DMS53 (cell line): ENCODE measurements around the gene NOP53.
"Not testable (repeated sequence)": the region's sequence is repeated elsewhere in the genome, so short reads cannot be mapped to it uniquely, and the experiment has no call there.

Experiments used
- DNase-seq: peaks from one replicate; lab custom pipeline; 2025; lab: John Stamatoyannopoulos, UW

Gene NOP53

DNA sequence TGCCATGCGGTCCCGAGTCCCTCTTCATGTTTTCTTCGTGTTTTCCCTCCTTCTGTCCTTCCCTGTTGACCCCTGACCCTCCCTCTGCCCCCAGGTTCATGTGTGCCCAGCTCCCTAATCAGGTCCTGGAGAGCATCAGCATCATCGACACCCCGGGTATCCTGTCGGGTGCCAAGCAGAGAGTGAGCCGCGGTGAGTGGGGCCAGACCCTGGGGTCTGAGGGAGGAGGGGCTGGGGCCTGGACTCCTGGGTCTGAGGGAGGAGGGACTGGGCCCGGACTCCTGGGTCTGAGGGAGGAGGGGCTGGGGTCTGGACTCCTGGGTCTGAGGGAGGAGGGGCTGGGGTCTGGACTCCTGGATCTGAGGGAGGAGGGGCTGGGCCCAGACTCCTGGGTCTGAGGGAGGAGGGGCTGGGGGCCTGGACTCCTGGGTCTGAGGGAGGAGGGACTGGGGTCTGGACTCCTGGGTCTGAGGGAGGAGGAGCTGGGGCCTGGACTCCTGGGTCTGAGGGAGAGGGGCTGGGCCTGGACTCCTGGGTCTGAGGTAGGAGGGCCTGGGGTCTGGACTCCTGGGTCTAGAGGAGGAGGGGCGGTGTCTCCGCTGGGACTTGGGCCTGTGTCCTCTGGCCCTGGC, 26.8 kb upstream of the NOP53 start:
- DNase-seq = not testable (repeated sequence)

DNA sequence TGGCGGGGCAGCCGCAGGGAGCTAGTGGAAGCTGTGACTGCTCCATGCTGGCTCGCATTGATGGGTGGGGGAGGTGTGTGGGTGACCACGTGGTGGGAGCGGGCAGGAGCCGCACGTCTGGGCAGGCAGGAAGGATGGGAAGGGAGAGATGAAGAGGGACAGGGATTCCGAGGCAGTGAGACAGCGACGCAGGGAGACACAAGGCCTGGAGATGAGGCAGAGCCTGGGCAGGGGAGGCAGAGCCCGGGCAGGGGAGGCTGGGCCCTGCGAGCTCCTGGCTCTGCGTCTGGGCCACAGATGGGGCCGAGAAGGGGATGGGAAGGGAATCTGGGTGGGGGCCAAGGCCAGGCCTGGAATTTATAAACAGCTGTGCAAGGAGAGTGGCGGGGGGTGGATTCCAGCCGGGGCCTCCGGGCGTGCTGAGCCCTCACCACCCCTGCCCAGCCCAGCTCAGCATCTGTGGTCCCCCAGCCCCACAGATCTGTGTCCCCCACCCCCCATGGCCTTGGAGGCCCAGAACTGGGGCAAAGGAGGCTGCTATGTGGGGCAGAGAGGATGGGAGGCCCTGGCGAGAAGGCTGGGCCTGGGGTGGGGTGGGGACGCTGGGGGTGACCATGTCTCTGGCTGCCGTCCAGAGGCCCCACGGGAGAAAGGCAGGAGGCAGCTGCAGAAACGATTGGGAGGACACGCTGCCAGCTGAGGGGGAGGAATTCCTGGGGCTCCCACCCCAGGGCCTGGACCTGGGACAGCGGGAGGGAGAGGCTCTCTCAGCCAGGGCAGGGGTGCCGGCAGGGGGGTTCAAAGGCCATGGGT, 26.1 kb upstream of the NOP53 start:
- peak; percentile 51 for DNase-seq

DNA sequence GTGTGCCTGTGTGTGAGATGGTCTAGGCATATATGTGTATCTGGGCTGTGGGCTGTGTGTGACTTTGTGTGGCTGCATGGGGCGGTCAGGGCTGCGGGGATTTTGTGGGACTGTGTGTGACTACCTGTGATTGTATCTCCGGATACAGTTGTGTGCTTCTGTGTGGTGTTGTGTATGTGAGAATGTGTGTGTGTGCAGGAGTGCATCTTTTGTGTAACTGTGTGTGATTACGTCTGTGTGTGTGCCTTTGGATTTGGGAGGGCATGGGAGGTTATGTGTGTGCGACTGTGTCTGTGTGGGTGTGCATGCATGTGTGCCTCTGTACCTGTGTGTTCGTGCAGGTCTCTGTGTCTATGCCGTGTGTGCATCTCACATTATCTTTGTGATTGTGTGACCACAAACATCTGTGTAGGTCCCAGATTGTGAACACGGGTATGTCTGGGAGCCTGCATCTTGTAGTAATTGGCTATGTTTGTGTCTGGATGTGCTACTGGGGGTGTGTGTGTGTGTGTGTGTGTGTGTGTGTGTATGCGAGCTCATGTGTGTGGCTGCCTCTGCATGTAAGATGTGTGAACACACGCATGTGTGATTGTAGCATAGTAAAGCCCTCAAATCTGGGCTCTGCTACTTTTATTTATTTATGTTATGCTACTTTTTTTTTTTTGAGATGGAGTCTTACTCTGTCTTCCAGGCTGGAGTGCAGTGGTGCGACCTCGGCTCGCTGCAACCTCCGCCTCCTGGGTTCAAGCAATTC, 24.5 kb upstream of the NOP53 start:
- no peak for DNase-seq

DNA sequence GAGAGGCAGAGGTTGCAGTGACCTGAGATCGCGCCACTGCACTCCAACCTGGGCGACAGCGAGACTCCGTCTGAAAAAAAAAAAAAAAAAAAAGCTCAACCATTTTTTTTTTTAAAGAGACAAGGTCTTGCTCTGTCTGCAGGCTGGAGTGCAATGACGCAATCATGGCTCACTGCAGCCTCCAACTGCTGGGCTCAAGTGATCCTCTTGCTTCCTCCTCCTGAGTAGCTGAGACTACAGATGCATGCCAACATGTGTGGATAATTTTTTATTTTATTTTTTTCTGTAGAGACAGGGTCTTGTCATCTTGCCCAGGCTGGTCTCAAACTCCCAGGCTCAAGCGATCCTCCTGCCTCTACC, 21.8 kb upstream of the NOP53 start:
- DNase-seq = peak; percentile 92

DNA sequence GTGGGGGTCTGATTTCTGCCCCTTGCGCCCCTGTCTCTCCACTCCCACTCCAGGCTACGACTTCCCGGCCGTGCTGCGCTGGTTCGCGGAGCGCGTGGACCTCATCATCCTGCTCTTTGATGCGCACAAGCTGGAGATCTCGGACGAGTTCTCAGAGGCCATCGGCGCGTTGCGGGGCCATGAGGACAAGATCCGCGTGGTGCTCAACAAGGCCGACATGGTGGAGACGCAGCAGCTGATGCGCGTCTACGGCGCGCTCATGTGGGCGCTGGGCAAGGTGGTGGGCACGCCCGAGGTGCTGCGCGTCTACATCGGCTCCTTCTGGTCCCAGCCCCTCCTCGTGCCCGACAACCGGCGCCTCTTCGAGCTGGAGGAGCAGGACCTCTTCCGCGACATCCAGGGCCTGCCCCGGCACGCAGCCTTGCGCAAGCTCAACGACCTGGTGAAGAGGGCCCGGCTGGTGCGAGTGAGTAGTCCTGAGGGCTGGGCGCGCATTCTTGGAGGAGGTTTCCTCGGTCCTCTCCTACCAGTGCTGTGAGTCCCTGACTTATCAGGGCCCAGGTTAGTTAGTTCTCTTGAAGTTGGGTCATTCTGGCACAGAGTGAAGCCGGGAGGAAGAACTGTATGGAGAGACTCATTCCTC, 19.5 kb upstream of the NOP53 start:
- peak; percentile 54 for DNase-seq

DNA sequence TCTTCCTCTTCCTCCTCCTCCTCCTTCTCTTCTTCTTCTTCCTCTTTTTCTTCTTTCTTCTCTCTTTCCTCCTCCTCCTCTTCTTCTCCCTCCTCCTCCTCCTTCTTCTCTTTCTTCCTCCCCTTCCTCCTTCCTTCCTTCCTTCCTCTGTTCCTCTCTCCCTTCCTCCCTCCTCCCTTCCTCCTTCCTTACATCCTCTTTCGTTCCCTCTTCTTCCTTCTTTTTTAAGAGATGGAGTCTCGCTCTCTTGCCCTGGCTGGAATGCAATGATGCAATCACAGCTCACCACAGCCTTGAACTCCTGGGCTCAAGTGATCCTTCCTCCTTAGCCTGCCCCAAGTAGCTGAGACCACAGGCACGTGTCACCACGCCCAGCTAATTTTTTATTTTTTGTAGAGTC, 18.9 kb upstream of the NOP53 start:
- DNase-seq = no peak

GRCh38 chr19:47728295-47728694, 17.1 kb upstream of the NOP53 start:
- DNase-seq = not testable (repeated sequence)

- DNase-seq = peak; percentile 44
These were observed 15.9 kb upstream of the NOP53 start for GRCh38 chr19:47729468-47729798.

DNA sequence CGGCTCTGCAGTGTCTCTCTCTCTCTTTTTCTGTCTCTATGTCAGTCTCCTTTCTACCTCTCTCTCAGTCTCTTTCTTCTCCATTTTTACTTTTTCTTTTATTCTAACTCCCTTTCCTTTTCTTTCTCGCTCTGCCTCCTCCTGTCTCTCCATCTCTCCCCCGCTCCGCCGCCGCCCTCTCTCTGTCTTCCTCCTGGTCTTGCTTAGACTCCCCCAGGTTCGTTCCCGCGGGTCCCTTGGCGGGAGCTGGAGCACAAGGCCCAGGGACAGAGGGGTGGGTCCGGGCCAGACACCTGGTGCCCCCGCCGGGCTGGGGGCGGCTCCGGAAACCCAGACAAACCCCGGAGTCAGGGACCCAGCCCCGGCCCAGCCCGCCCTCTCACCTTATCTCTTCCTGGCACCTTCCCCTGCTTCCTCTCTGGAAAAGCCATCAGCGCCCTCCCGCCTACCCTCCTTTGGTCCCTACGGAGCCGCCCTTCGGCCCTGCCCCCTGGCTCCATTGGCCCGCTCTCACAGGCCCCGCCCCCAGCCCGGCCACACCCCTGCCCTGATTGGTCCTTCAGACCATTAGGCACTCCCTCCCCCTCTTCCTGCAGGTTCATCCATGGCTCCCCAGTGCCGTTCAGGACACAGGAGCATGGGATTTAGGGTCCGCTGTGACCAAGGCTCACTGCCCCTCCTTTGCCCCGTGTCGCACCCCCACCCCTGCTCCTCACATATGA, 15.4 kb upstream of the NOP53 start:
- DNase-seq = peak; percentile 72

- DNase-seq = no peak
These were observed 14.8 kb upstream of the NOP53 start for GRCh38 chr19:47730521-47730889.

DNA sequence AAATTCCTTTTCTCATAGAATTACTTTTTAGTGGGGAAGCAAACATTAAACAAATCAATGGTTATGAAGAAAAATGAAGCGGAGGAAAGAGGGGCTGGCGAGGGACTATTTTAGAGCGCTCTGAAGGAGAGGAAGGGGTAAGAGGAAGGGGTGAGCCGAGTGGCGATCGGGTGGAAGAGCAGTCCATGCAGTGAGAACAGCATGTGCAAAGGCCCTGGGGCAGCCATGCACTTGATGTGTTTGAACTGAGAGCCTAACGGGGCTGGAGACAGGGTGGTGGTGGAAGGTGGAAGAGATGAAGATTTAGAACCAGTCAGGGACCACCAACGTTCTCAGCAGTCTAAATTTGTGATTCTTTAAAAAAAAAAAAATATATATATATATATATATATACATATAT, 14.4 kb upstream of the NOP53 start:
- DNase-seq = no peak

DNA sequence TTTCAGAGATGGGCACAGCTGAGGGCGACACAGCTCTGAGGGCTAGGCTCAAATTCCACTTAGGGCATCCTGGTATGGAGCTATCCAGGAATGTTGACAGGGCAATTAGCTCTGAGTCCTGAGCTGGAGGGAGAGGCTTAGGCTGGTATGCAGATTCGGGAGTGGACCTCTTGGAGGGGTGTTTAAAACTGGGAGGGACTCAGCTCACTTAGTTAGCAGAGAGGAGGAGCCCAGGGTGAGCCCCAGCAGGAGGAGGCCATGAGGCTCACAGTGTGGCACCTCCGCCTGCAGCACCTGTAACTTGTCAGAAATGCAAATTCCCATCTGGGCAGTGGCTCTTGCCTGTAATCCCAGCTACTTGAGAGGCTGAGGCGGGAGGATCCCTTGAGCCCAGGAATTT, 10.2 kb upstream of the NOP53 start:
- no peak for DNase-seq

DNA sequence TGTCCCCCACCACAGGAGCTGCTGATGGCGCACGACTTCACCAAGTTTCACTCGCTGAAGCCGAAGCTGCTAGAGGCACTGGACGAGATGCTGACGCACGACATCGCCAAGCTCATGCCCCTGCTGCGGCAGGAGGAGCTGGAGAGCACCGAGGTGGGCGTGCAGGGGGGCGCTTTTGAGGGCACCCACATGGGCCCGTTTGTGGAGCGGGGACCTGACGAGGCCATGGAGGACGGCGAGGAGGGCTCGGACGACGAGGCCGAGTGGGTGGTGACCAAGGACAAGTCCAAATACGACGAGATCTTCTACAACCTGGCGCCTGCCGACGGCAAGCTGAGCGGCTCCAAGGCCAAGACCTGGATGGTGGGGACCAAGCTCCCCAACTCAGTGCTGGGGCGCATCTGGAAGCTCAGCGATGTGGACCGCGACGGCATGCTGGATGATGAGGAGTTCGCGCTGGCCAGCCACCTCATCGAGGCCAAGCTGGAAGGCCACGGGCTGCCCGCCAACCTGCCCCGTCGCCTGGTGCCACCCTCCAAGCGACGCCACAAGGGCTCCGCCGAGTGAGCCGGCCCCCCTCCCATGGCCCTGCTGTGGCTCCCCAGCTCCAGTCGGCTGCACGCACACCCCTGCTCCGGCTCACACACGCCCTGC, 4.4 kb upstream of the NOP53 start:
- no peak for DNase-seq

DNA sequence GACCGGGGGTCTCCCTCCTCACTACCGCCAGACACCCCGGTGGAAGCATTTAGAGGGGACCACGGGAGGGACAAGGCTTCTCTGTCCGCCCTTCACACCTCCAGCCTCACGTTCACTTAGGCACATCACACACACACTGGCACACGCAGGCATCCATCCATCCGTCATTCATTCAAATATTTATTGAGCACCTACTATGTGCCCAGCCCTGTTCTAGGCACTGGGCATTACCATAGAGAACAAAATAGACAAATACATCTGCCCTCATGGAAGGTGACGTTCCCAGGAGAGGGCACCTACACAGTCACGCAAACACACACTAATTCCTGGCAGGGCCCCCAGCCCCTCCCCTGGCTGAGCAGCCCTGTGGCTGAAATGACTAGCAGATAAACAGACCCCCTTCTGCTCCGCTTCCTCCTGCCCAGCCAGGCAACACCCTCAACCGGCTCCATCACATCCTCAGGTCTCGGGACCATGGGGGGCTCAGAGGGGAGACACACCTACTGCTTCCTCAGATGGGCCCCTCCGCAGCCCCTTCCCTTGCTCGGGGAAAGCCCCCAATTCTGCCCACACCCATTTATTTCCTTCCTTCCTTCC, 3.7 kb upstream of the NOP53 start:
- no peak for DNase-seq

DNA sequence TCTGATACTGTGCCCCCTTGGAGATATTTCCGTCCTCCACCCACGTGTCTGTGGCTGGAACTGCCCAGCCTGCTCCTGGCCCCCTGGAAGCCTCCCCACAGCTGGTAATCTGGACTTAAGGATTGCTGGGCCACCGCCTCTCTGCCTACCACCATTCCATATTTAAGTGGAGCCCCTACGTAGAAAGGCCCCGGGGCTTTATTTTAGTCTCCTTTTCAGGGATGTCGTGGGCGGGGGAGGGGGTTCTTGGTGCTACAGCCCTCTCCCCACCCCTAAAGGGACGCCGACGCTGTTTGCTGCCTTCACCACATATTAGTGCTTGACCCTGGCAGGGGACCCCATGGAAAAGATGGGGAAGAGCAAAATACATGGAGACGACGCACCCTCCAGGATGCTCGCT, 2.7 kb upstream of the NOP53 start:
- no peak for DNase-seq

DNA sequence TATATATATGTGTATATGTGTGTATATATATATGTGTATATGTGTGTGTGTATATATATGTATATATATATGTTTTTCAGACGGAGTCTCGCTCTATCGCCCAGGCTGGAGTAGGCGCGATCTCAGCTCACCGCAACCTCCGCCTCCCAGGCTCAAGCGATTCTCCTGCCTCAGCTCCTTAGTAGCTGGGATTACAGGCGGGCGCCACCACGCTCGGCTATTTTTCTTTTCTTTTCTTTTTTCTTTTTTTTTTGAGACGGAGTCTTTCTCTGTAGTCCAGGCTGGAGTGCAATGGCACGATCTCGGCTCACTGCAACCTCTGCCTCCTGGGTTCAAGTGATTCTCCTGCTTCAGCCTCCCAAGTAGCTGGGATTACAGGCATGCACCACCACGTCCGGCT, 783 bp downstream of the NOP53 start:
- not testable (repeated sequence) for DNase-seq

DNA sequence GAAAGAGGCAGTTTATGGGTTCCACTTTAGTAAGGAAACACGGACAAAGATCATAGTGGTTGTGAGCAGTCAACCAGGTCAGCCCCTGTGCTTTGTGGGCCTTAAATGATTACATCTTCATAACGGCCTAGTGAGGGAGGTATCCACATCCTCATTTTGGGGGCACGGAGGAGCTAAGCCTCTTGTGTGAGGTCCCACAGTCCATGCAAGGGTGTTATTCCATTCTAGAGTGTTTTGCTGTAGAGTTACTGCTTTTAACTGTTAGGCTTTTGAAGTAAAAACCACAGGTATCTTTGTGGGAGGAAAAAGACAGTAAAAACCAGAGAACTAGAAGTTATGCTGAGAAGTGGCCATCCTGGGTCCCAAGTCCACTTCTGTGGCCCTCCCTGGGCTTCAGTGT, 4.0 kb downstream of the NOP53 start:
- DNase-seq = no peak

DNA sequence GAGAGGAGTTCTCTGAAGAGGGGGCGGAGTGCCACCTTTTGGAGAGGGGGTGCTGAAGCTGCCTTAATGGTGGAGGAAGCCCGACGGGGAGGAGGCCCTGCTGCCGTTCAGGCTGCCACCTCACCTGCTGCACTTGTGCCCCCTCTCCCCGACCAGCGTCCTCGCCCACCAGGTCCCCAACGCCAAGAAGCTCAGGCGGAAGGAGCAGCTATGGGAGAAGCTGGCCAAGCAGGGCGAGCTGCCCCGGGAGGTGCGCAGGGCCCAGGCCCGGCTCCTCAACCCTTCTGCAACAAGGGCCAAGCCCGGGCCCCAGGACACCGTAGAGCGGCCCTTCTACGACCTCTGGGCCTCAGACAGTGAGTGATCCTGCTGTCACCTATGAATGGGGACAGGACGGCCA, 5.4 kb downstream of the NOP53 start:
- DNase-seq = no peak

GRCh38 chr19:47752440-47753211, 7.3 kb downstream of the NOP53 start:
- no peak for DNase-seq
